WTC11 (cell line): ENCODE data around the gene UBE2R2. TPM values are rescaled to one million over a fixed set of nuclear protein-coding genes. Genes with fewer than 3 reads are reported as not detected.

ENCODE experiments used
- ATAC-seq: fragments of 200-7000 bp; cut with Tn5 transposase; 2 replicates; pipeline ENCODE4 v1.10.0; 2021; ENCODE audit warnings: mild to moderate bottlenecking, moderate library complexity
- CTCF ChIA-PET: fragments of 300-600 bp; sonication (Branson Sonifier 250); formaldehyde crosslinking; loops from one replicate; lab custom pipeline; 2021; ENCODE audit warnings: antibody characterized with exemption; lab: Charles Lee
- POLR2A ChIA-PET: fragments of 350-600 bp; sonication (Branson Sonifier 250); formaldehyde crosslinking; loops from one replicate; lab custom pipeline; 2021; ENCODE audit warnings: antibody characterized with exemption; lab: Charles Lee
- DNase-seq: peaks from one replicate; pipeline ENCODE4 v3.0.0; 2021; ENCODE audit warnings: low spot score
- H3K27ac Mint-ChIP-seq: 2 replicates; pipeline ENCODE4 v1.8.0; 2021; ENCODE audit warnings: mixed read lengths
- H3K27me3 Mint-ChIP-seq: 2 replicates; pipeline ENCODE4 v1.8.0; 2021; ENCODE audit warnings: low read depth, mild to moderate bottlenecking, moderate library complexity, mixed read lengths
- H3K36me3 Mint-ChIP-seq: 2 replicates; pipeline ENCODE4 v1.8.0; 2021; ENCODE audit warnings: mixed read lengths
- H3K4me1 Mint-ChIP-seq: 2 replicates; pipeline ENCODE4 v1.8.0; 2022; ENCODE audit warnings: mixed read lengths
- H3K4me3 Mint-ChIP-seq: 2 replicates; pipeline ENCODE4 v1.8.0; 2021; ENCODE audit warnings: mild to moderate bottlenecking, moderate library complexity, mixed read lengths
- H3K9me3 Mint-ChIP-seq: 2 replicates; pipeline ENCODE4 v1.8.0; 2021; ENCODE audit warnings: mixed read lengths
- CBFB ChIP-seq: sonication (generic); formaldehyde crosslinking; IDR thresholded peaks from 2 replicates; pipeline ENCODE4 v1.8.1; 2022; ENCODE audit warnings: mild to moderate bottlenecking, low read depth, missing genetic modification reagents
- GRHL2 ChIP-seq: fragments of 250-450 bp; sonication (Bioruptor Pico); IDR thresholded peaks from 2 replicates; pipeline ENCODE4 v1.8.0; 2022; ENCODE audit warnings: mild to moderate bottlenecking, moderate library complexity; ENCODE audit not compliant: insufficient replicate concordance, severe bottlenecking
- HMGA2 ChIP-seq: fragments of 250-450 bp; sonication (Bioruptor Pico); IDR thresholded peaks from 2 replicates; pipeline ENCODE4 v1.4.0; 2021; ENCODE audit warnings: mild to moderate bottlenecking, moderate library complexity
- IRF2 ChIP-seq: sonication (generic); formaldehyde crosslinking; IDR thresholded peaks from 2 replicates; pipeline ENCODE4 v1.8.0; 2022; ENCODE audit warnings: low read depth, missing genetic modification reagents, borderline replicate concordance
- OVOL2 ChIP-seq: fragments of 250-450 bp; sonication (Bioruptor Pico); IDR thresholded peaks from 2 replicates; pipeline ENCODE4 v1.9.0; 2021; ENCODE audit warnings: mild to moderate bottlenecking, borderline replicate concordance
- ZNF138 ChIP-seq: sonication (generic); formaldehyde crosslinking; conservative IDR thresholded peaks from 2 replicates; pipeline ENCODE4 v1.8.1; 2022; ENCODE audit warnings: mild to moderate bottlenecking, moderate library complexity, missing genetic modification reagents
- ZNF219 ChIP-seq: sonication (generic); formaldehyde crosslinking; IDR thresholded peaks from 2 replicates; pipeline ENCODE4 v1.8.0; 2023; ENCODE audit warnings: missing genetic modification reagents, mild to moderate bottlenecking, borderline replicate concordance
- total RNA-seq: library from RNA; stranded (reverse); gene quantifications from 3 replicates; pipeline ENCODE4 v1.2.3, GENCODE V29; 2021
- TF ChIP-seq, protein P1 (sequence below): fragments of 250-450 bp; sonication (Bioruptor Pico); IDR thresholded peaks from 2 replicates; pipeline ENCODE4 v2.1.2; 2022; ENCODE audit warnings: mild to moderate bottlenecking, moderate library complexity
- TF ChIP-seq, protein P2 (sequence below): sonication (generic); formaldehyde crosslinking; IDR thresholded peaks from 2 replicates; pipeline ENCODE4 v1.8.1; 2023; ENCODE audit warnings: mild to moderate bottlenecking, moderate library complexity, missing genetic modification reagents
- TF ChIP-seq, protein P3 (sequence below): sonication (generic); formaldehyde crosslinking; IDR thresholded peaks from 2 replicates; pipeline ENCODE4 v1.8.0; 2023; ENCODE audit warnings: mild to moderate bottlenecking, missing genetic modification reagents
- TF ChIP-seq, protein P4 (sequence below): sonication (generic); formaldehyde crosslinking; IDR thresholded peaks from 2 replicates; pipeline ENCODE4 v1.8.1; 2022; ENCODE audit warnings: low read depth, mild to moderate bottlenecking, moderate library complexity, missing genetic modification reagents, borderline replicate concordance
- TF ChIP-seq, protein P5 (sequence below): fragments of 250-450 bp; sonication (Bioruptor Pico); conservative IDR thresholded peaks from 2 replicates; pipeline ENCODE4 v1.9.0; 2021; ENCODE audit warnings: mild to moderate bottlenecking
- TF ChIP-seq, protein P6 (sequence below): sonication (generic); formaldehyde crosslinking; IDR thresholded peaks from 2 replicates; pipeline ENCODE4 v1.8.1; 2023; ENCODE audit warnings: mild to moderate bottlenecking, missing genetic modification reagents
- TF ChIP-seq, protein P7 (sequence below): sonication (generic); formaldehyde crosslinking; IDR thresholded peaks from 2 replicates; pipeline ENCODE4 v1.8.1; 2022; ENCODE audit warnings: mild to moderate bottlenecking, moderate library complexity, missing genetic modification reagents
- TF ChIP-seq, protein P8 (sequence below): fragments of 250-450 bp; sonication (Bioruptor Pico); IDR thresholded peaks from 2 replicates; pipeline ENCODE4 v1.9.0; 2021; ENCODE audit warnings: mild to moderate bottlenecking, borderline replicate concordance

Gene UBE2R2
- total RNA-seq, 1 experiment from 2014 or later = 45.0 TPM

DNA sequence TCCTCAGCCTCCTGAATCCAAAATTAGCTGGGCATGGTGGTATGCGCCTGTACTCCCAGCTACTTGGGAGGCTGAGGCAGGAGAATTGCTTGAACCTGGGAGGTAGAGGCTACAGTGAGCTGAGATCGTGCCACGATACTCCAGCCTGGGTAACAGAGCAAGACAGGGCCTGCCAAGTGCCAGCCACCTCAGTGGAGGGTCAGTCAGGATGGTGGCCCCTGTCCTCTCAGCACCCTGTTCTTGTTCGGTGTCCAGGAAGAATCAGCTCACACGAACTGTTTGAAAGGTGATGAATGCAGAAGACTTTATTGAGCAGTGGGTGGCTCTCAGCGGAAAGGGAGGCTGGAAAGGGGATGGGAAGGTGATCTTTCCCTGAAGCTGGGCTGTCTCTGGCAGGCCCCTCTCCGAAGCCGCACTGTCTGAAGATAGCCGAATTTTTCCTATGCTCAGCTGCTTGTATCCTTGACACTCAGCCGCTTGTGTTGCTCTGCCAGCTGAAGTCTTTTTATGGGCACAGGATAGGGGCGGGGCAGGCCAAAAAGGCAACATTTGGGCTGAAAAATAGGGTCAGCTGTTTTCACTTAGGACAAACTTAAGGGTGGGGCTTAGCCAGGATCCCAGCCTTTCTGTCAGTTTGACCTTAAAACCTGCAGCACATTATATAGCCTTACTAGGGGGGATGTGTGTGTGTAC, 50.9 kb downstream of the UBE2R2 start:
- Mint-ChIP-seq H3K27me3 (no peaks in the 10 kb centered on the region; the same call in 1 of the 2 replicates), H3K27ac (no peak overlapping the region; the same call in 1 of the 2 replicates), H3K4me3 (no peak overlapping the region), H3K9me3 (no peaks in the 10 kb centered on the region), H3K36me3 (no peaks in the 10 kb centered on the region), H3K4me1 (peaks cover 6% of the 10 kb centered on the region; the same call in 1 of the 2 replicates)
- POLR2A ChIA-PET = no interaction called here
- DNase-seq (no peak), ATAC-seq (no peak)
- TF ChIP-seq OVOL2 (CRISPR knock-in tag) (no peak), CBFB (no peak), HMGA2 (CRISPR knock-in tag) (no peak), ZNF138 (CRISPR knock-in tag) (no peak), GRHL2 (CRISPR knock-in tag) (no peak)
- TF ChIP-seq, protein P1, sequence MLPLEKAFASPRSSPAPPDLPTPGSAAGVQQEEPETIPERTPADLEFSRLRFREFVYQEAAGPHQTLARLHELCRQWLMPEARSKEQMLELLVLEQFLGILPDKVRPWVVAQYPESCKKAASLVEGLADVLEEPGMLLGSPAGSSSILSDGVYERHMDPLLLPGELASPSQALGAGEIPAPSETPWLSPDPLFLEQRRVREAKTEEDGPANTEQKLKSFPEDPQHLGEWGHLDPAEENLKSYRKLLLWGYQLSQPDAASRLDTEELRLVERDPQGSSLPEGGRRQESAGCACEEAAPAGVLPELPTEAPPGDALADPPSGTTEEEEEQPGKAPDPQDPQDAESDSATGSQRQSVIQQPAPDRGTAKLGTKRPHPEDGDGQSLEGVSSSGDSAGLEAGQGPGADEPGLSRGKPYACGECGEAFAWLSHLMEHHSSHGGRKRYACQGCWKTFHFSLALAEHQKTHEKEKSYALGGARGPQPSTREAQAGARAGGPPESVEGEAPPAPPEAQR = no peak
- CTCF ChIA-PET = interaction anchor here (0.9 kb wide), 2 partner anchors 16 to 130 kb away, joined by 4 to 6 read pairs; no protein-coding TSS in a partner anchor

DNA sequence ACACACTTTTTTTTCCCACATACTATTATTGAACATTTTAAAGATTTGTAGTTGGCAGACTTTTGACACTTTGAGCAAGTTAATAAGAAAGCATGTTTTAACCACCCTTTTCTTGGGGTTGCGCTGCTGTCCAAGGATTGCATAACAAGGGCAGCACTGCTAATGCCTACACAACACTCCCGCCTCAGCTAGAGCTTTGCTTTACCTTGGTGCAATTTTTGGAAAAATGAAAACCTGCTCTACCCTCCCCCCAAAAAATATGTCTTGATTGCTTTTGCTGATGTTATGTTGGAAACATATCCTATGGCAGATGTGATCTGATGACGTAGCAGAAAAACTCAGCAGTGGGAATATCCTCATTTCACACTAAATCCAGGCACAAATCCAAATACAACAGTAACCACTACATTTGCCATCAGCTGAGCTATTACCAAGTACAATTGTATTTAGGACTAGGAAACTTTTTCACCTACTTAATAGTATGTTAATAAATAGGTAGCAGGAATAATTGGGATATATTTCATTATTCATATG, 51.5 kb downstream of the UBE2R2 start:
- ATAC-seq (no peak), DNase-seq (no peak)
- H3K4me1 Mint-ChIP-seq = peaks cover 6% of the 10 kb centered on the region; the same call in 1 of the 2 replicates
- ChIA-PET CTCF (interaction anchor here (0.9 kb wide), 1 partner anchor 131 kb away, joined by 4 read pairs; no protein-coding TSS in a partner anchor), POLR2A (no interaction called here)
- H3K27ac Mint-ChIP-seq = no peak overlapping the region
- H3K27me3 Mint-ChIP-seq = no peaks in the 10 kb centered on the region; the same call in 1 of the 2 replicates
- no peak overlapping the region for H3K4me3 Mint-ChIP-seq
- no peaks in the 10 kb centered on the region for H3K9me3 Mint-ChIP-seq
- H3K36me3 Mint-ChIP-seq = no peaks in the 10 kb centered on the region
- TF ChIP-seq ZNF219 (CRISPR knock-in tag) (no peak), IRF2 (CRISPR knock-in tag) (no peak)
- TF ChIP-seq, protein P2, sequence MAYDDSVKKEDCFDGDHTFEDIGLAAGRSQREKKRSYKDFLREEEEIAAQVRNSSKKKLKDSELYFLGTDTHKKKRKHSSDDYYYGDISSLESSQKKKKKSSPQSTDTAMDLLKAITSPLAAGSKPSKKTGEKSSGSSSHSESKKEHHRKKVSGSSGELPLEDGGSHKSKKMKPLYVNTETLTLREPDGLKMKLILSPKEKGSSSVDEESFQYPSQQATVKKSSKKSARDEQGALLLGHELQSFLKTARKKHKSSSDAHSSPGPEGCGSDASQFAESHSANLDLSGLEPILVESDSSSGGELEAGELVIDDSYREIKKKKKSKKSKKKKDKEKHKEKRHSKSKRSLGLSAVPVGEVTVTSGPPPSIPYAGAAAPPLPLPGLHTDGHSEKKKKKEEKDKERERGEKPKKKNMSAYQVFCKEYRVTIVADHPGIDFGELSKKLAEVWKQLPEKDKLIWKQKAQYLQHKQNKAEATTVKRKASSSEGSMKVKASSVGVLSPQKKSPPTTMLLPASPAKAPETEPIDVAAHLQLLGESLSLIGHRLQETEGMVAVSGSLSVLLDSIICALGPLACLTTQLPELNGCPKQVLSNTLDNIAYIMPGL (CRISPR knock-in tag) = no peak
- TF ChIP-seq, protein P3, sequence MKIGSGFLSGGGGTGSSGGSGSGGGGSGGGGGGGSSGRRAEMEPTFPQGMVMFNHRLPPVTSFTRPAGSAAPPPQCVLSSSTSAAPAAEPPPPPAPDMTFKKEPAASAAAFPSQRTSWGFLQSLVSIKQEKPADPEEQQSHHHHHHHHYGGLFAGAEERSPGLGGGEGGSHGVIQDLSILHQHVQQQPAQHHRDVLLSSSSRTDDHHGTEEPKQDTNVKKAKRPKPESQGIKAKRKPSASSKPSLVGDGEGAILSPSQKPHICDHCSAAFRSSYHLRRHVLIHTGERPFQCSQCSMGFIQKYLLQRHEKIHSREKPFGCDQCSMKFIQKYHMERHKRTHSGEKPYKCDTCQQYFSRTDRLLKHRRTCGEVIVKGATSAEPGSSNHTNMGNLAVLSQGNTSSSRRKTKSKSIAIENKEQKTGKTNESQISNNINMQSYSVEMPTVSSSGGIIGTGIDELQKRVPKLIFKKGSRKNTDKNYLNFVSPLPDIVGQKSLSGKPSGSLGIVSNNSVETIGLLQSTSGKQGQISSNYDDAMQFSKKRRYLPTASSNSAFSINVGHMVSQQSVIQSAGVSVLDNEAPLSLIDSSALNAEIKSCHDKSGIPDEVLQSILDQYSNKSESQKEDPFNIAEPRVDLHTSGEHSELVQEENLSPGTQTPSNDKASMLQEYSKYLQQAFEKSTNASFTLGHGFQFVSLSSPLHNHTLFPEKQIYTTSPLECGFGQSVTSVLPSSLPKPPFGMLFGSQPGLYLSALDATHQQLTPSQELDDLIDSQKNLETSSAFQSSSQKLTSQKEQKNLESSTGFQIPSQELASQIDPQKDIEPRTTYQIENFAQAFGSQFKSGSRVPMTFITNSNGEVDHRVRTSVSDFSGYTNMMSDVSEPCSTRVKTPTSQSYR = no peak
- TF ChIP-seq, protein P4, sequence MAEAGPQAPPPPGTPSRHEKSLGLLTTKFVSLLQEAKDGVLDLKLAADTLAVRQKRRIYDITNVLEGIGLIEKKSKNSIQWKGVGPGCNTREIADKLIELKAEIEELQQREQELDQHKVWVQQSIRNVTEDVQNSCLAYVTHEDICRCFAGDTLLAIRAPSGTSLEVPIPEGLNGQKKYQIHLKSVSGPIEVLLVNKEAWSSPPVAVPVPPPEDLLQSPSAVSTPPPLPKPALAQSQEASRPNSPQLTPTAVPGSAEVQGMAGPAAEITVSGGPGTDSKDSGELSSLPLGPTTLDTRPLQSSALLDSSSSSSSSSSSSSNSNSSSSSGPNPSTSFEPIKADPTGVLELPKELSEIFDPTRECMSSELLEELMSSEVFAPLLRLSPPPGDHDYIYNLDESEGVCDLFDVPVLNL (CRISPR knock-in tag) = no peak
- TF ChIP-seq, protein P5, sequence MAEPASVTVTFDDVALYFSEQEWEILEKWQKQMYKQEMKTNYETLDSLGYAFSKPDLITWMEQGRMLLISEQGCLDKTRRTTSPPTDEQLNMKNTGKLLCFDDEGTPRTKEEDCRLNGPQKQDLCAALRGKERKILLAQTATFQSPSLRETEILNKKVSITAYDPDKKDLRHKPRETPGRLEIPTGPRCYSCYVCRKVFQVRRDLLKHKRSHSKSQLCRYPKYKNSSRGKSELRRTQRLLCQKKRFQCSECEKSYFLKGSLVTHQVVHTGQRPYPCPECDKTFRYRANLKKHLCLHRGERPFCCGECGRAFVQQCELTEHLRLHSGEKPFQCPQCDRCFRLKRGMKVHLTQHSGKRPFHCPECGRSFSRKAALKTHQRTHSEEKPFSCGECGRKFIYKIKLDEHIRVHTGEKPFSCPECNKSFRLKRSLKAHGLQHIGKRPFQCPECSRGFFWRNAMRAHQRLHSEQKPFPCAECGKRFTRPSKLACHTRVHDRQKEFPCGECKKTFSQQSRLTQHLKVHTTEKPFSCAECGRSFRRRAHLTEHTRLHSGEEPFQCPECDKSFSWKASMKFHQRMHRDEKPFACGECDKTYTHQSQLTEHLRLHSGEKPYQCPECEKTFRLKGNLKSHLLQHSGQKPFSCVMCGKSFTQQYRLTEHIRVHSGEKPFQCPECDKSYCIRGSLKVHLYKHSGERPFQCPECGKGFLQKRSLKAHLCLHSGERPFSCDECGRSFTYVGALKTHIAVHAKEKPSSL = no peak
- TF ChIP-seq, protein P6, sequence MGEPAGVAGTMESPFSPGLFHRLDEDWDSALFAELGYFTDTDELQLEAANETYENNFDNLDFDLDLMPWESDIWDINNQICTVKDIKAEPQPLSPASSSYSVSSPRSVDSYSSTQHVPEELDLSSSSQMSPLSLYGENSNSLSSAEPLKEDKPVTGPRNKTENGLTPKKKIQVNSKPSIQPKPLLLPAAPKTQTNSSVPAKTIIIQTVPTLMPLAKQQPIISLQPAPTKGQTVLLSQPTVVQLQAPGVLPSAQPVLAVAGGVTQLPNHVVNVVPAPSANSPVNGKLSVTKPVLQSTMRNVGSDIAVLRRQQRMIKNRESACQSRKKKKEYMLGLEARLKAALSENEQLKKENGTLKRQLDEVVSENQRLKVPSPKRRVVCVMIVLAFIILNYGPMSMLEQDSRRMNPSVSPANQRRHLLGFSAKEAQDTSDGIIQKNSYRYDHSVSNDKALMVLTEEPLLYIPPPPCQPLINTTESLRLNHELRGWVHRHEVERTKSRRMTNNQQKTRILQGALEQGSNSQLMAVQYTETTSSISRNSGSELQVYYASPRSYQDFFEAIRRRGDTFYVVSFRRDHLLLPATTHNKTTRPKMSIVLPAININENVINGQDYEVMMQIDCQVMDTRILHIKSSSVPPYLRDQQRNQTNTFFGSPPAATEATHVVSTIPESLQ (CRISPR knock-in tag) = no peak
- TF ChIP-seq, protein P7, sequence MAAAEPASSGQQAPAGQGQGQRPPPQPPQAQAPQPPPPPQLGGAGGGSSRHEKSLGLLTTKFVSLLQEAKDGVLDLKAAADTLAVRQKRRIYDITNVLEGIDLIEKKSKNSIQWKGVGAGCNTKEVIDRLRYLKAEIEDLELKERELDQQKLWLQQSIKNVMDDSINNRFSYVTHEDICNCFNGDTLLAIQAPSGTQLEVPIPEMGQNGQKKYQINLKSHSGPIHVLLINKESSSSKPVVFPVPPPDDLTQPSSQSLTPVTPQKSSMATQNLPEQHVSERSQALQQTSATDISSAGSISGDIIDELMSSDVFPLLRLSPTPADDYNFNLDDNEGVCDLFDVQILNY (CRISPR knock-in tag) = no peak
- TF ChIP-seq, protein P8, sequence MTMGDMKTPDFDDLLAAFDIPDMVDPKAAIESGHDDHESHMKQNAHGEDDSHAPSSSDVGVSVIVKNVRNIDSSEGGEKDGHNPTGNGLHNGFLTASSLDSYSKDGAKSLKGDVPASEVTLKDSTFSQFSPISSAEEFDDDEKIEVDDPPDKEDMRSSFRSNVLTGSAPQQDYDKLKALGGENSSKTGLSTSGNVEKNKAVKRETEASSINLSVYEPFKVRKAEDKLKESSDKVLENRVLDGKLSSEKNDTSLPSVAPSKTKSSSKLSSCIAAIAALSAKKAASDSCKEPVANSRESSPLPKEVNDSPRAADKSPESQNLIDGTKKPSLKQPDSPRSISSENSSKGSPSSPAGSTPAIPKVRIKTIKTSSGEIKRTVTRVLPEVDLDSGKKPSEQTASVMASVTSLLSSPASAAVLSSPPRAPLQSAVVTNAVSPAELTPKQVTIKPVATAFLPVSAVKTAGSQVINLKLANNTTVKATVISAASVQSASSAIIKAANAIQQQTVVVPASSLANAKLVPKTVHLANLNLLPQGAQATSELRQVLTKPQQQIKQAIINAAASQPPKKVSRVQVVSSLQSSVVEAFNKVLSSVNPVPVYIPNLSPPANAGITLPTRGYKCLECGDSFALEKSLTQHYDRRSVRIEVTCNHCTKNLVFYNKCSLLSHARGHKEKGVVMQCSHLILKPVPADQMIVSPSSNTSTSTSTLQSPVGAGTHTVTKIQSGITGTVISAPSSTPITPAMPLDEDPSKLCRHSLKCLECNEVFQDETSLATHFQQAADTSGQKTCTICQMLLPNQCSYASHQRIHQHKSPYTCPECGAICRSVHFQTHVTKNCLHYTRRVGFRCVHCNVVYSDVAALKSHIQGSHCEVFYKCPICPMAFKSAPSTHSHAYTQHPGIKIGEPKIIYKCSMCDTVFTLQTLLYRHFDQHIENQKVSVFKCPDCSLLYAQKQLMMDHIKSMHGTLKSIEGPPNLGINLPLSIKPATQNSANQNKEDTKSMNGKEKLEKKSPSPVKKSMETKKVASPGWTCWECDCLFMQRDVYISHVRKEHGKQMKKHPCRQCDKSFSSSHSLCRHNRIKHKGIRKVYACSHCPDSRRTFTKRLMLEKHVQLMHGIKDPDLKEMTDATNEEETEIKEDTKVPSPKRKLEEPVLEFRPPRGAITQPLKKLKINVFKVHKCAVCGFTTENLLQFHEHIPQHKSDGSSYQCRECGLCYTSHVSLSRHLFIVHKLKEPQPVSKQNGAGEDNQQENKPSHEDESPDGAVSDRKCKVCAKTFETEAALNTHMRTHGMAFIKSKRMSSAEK (CRISPR knock-in tag) = no peak
